Naive thymus-derived CD8-positive, alpha-beta T cell (primary cell): ENCODE measurements around the gene EMILIN1. TPM values are rescaled to one million over a fixed set of nuclear protein-coding genes. Genes with fewer than 3 reads are reported as not detected.

Source experiments
- ATAC-seq, 2 donors: fragments of 150-1000 bp; cut with Tn5 transposase in 1 of 2; sonication (Bioruptor Pico), chemical (Tn5 transposase) in 1 of 2; 1 replicate in 1 of 2; 2 replicates in 1 of 2; pipeline ENCODE4 v1.10.0; 2021; ENCODE audit warnings: mild to moderate bottlenecking in 2 of 2, moderate library complexity in 2 of 2
- POLR2A ChIA-PET: fragments of 350-600 bp; sonication (Branson Sonifier 250); formaldehyde crosslinking; loops from one replicate; lab custom pipeline; 2021; ENCODE audit warnings: antibody characterized with exemption; lab: Charles Lee
- DNase-seq, 10 donors: peaks; one replicate each; pipeline versions ENCODE4 v3.0.0 to v3.0.0-alpha.2; 2020 to 2022
- H3K27ac Mint-ChIP-seq, 10 donors: one replicate each; pipeline ENCODE4 v1.8.0; 2020 to 2022; ENCODE audit warnings: mild to moderate bottlenecking in 10 of 10, mixed read lengths in 10 of 10, moderate library complexity in 4 of 10, inconsistent platforms in 1 of 10
- H3K27me3 Mint-ChIP-seq, 5 donors: one replicate each; pipeline ENCODE4 v1.8.0; 2021 to 2022; ENCODE audit warnings: mixed read lengths in 5 of 5
- H3K36me3 Mint-ChIP-seq, 3 donors: one replicate each; pipeline ENCODE4 v1.8.0; 2020 to 2022; ENCODE audit warnings: mixed read lengths in 3 of 3, mild to moderate bottlenecking in 2 of 3, inconsistent platforms in 1 of 3
- H3K4me1 Mint-ChIP-seq, 4 donors: one replicate each; pipeline ENCODE4 v1.8.0; 2021 to 2022; ENCODE audit warnings: mixed read lengths in 4 of 4
- H3K4me3 Mint-ChIP-seq, 10 donors: one replicate each; pipeline ENCODE4 v1.8.0; 2020 to 2022; ENCODE audit warnings: mild to moderate bottlenecking in 10 of 10, mixed read lengths in 10 of 10, moderate library complexity in 6 of 10, inconsistent platforms in 1 of 10
- H3K9me3 Mint-ChIP-seq, 9 donors: one replicate each; pipeline ENCODE4 v1.8.0; 2020 to 2022; ENCODE audit warnings: mixed read lengths in 9 of 9, mild to moderate bottlenecking in 3 of 9, inconsistent platforms in 1 of 9, moderate library complexity in 1 of 9
- polyA plus RNA-seq, 3 donors: library from polyadenylated mRNA; unstranded; fragments of 300-500 nt; fragmentation: Illumina TruSeq; gene quantifications; one replicate each; pipeline ENCODE4 v1.2.3, GENCODE V29; 2021
- total RNA-seq, 8 experiments: library from RNA in 2 of 8; stranded (reverse) in 2 of 8; gene quantifications; one replicate each; pipeline ENCODE4 v1.2.3 and lab custom pipeline; 2021 to 2026

Gene EMILIN1
- total and polyA plus RNA-seq, 5 experiments from 2014 or later = 0.41 to 1.1 (median 0.90) TPM

- DNase-seq (no peak), ATAC-seq (no peak)
- peaks cover 0 to 2% (median 0%) of the 10 kb centered on the region in 9 donors for H3K9me3 Mint-ChIP-seq
- POLR2A ChIA-PET = interaction anchor here (5.0 kb wide), 1 partner anchor 7 kb away, joined by 55 read pairs; the partner anchor contains the start of gene ABHD1
- H3K4me1 Mint-ChIP-seq = peaks cover 19 to 37% (median 25%) of the 10 kb centered on the region in 4 donors
- no peaks in the 10 kb centered on the region for H3K27me3 Mint-ChIP-seq
- peak overlapping the region in 2 of 10 donors; percentile 52 to 63 for H3K4me3 Mint-ChIP-seq
- peak overlapping the region in 3 of 10 donors; percentile 15 to 65 (median 56) for H3K27ac Mint-ChIP-seq
- peaks cover 0 to 35% (median 1%) of the 10 kb centered on the region in 3 donors for H3K36me3 Mint-ChIP-seq
Observed at GRCh38 chr2:27131429-27131828, 53.0 kb downstream of the EMILIN1 start.

- DNase-seq = no peak
- H3K36me3 Mint-ChIP-seq = peaks cover 0 to 35% (median 1%) of the 10 kb centered on the region in 3 donors
- peaks cover 0 to 2% (median 0%) of the 10 kb centered on the region in 9 donors for H3K9me3 Mint-ChIP-seq
- H3K4me3 Mint-ChIP-seq = peak overlapping the region; percentile 85 to 98 (median 96)
- POLR2A ChIA-PET = interaction anchor here (1.1 to 5.0 kb wide), 8 partner anchors 7 to 246 kb away, joined by 3 to 55 read pairs (median 4); partner anchors contain the start of genes ABHD1, AGBL5, KHK and OST4
- H3K27ac Mint-ChIP-seq = peak overlapping the region; percentile 74 to 97 (median 88)
- H3K4me1 Mint-ChIP-seq = peaks cover 19 to 37% (median 25%) of the 10 kb centered on the region in 4 donors
- no peak for ATAC-seq
- H3K27me3 Mint-ChIP-seq = no peaks in the 10 kb centered on the region
Observed at GRCh38 chr2:27133195-27133875, 54.9 kb downstream of the EMILIN1 start.

DNA sequence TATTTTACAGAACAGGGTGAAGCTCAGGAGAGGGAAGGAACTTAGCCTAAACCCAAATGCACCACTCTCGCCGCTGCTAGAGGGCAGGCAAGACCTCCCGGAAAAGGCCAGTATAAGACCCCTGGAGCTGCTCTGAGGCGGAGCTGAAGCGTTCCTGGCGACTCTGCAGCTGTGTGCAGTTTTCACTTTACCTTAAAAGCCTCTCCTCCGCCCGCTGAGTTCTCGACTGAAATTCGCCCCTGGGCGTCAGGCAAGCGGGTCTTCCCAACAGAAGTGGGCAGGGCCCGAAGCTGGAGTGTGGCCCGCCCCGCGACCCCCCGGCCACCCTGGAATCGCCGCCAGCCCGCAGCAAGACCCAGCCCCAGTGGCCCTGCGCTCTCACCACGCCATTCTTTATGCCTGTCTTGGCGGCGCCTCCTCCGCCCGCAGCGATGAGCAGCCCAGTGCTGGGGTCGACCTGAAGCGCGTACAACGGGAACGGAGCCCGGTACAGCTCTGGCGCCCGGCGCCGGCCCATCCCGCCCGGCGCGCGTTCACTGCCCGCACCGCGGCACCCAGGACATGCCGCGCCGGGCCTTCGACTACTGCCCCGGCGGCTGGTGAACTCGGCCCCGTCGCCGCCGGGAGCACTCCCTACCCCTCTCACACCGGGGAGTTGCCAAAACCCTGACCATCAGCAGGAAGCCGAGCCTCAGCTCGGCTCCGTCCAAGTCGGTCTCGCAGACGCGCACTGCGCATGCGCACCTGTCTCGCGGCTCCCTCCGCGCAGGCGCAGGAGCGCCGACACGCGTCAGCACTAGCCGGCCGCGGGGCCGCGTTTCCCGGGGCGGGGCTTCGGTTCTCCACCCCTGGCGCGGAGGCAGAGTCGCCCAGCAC is 55.7 kb downstream of the EMILIN1 start, which contains the start of gene PREB:
Gene PREB, minus strand, starts transcription at position 732 of the 876 bp plus-strand sequence. Its CDS starts 215 bp downstream, at position 517.
- POLR2A ChIA-PET = interaction anchor here (0.7 to 5.0 kb wide), 12 partner anchors 8 to 1446 kb away, joined by 3 to 55 read pairs (median 4); partner anchors contain the start of genes ABHD1, AGBL5, KHK and OST4
- DNase-seq (peak; percentile 94 to 99 (median 98)), ATAC-seq (peak; percentile 97 to 98)
- peaks cover 0 to 32% (median 1%) of the 10 kb centered on the region in 3 donors for H3K36me3 Mint-ChIP-seq
- no peaks in the 10 kb centered on the region for H3K27me3 Mint-ChIP-seq
- peak within 1 kb of the TSS; percentile 90 to 98 (median 96) for H3K4me3 Mint-ChIP-seq
- H3K9me3 Mint-ChIP-seq = peaks cover 0 to 2% (median 0%) of the 10 kb centered on the region in 9 donors
- peak within 1 kb of the TSS; percentile 85 to 98 (median 97) for H3K27ac Mint-ChIP-seq
- H3K4me1 Mint-ChIP-seq = peaks cover 19 to 37% (median 24%) of the 10 kb centered on the region in 4 donors

GRCh38 chr2:27134781-27135477 is 56.5 kb downstream of the EMILIN1 start:
- Mint-ChIP-seq H3K4me1 (peaks cover 16 to 34% (median 23%) of the 10 kb centered on the region in 4 donors), H3K27me3 (no peaks in the 10 kb centered on the region), H3K9me3 (peaks cover 0 to 2% (median 0%) of the 10 kb centered on the region in 9 donors), H3K4me3 (peak overlapping the region; percentile 90 to 98 (median 96)), H3K27ac (peak overlapping the region; percentile 57 to 98 (median 97)), H3K36me3 (peaks cover 0 to 26% (median 1%) of the 10 kb centered on the region in 3 donors)
- POLR2A ChIA-PET = interaction anchor here (0.6 to 5.0 kb wide), 11 partner anchors 11 to 1445 kb away, joined by 3 to 55 read pairs (median 4); partner anchors contain the start of genes ABHD1, AGBL5, KHK and OST4
- no peak for DNase-seq
- no peak for ATAC-seq

GRCh38 chr2:27135478-27135955 is 57.1 kb downstream of the EMILIN1 start:
- ATAC-seq (no peak), DNase-seq (no peak)
- H3K4me3 Mint-ChIP-seq = peak overlapping the region; percentile 65 to 98 (median 95)
- peaks cover 0 to 2% (median 0%) of the 10 kb centered on the region in 9 donors for H3K9me3 Mint-ChIP-seq
- peaks cover 0 to 21% (median 1%) of the 10 kb centered on the region in 3 donors for H3K36me3 Mint-ChIP-seq
- H3K27ac Mint-ChIP-seq = peak overlapping the region in 9 of 10 donors; percentile 31 to 98 (median 81)
- no peaks in the 10 kb centered on the region for H3K27me3 Mint-ChIP-seq
- H3K4me1 Mint-ChIP-seq = peaks cover 16 to 29% (median 23%) of the 10 kb centered on the region in 4 donors
- POLR2A ChIA-PET = interaction anchor here (0.6 to 5.0 kb wide), 4 partner anchors 12 to 1260 kb away, joined by 3 to 55 read pairs (median 6); partner anchors contain the start of genes ABHD1 and OST4

Other genes with a start within 250 kb of the EMILIN1 start
- gene DPYSL5, start 230.5 kb upstream of the EMILIN1 start, total RNA-seq = not detected
- gene DPYSL5, start 230.5 kb upstream of the EMILIN1 start, polyA plus RNA-seq = not detected
- 1 to 10 TPM; 3.8 to 5.3 TPM for gene MAPRE3, start 108.0 kb upstream of the EMILIN1 start, total RNA-seq
- 1 to 10 TPM; 1.4 to 1.6 (median 1.5) TPM for gene MAPRE3, start 108.0 kb upstream of the EMILIN1 start, polyA plus RNA-seq
- 10 to 100 TPM; 60.0 to 60.9 TPM for gene TMEM214, start 45.6 kb upstream of the EMILIN1 start, total RNA-seq
- gene TMEM214, start 45.6 kb upstream of the EMILIN1 start, polyA plus RNA-seq = 10 to 100 TPM; 19.4 to 25.8 (median 20.8) TPM
- gene AGBL5, start 26.9 kb upstream of the EMILIN1 start, total RNA-seq = 10 to 100 TPM; 13.2 to 15.8 TPM
- 1 to 10 TPM; 7.9 to 9.3 (median 8.2) TPM for gene AGBL5, start 26.9 kb upstream of the EMILIN1 start, polyA plus RNA-seq
- gene OST4, start 7.0 kb upstream of the EMILIN1 start, total RNA-seq = 100 to 1,000 TPM; 246 to 268 TPM
- 100 to 1,000 TPM; 827 to 916 (median 901) TPM for gene OST4, start 7.0 kb upstream of the EMILIN1 start, polyA plus RNA-seq
- 1 to 10 TPM; 6.3 to 7.2 TPM for gene KHK, start 8.2 kb downstream of the EMILIN1 start, total RNA-seq
- 1 to 10 TPM; 6.0 to 8.9 (median 6.1) TPM for gene KHK, start 8.2 kb downstream of the EMILIN1 start, polyA plus RNA-seq
- under 1 TPM; 0.22 to 0.68 TPM for gene CGREF1, start 40.5 kb downstream of the EMILIN1 start, total RNA-seq
- gene CGREF1, start 40.5 kb downstream of the EMILIN1 start, polyA plus RNA-seq = under 1 TPM; 0.38 to 0.69 (median 0.40) TPM
- gene ABHD1, start 45.2 kb downstream of the EMILIN1 start, total RNA-seq = 1 to 10 TPM; 2.1 to 2.7 TPM
- gene ABHD1, start 45.2 kb downstream of the EMILIN1 start, polyA plus RNA-seq = 1 to 10 TPM; 1.3 to 1.7 (median 1.4) TPM
- gene PREB, start 56.0 kb downstream of the EMILIN1 start, total RNA-seq = 10 to 100 TPM; 35.9 to 43.3 TPM
- gene PREB, start 56.0 kb downstream of the EMILIN1 start, polyA plus RNA-seq = 10 to 100 TPM; 40.6 to 58.4 (median 51.1) TPM
- not detected for gene PRR30, start 60.8 kb downstream of the EMILIN1 start, total RNA-seq
- not detected for gene PRR30, start 60.8 kb downstream of the EMILIN1 start, polyA plus RNA-seq
- gene TCF23, start 70.4 kb downstream of the EMILIN1 start, total RNA-seq = not detected
- not detected for gene TCF23, start 70.4 kb downstream of the EMILIN1 start, polyA plus RNA-seq
- gene ATRAID, start 133.4 kb downstream of the EMILIN1 start, total RNA-seq = 100 to 1,000 TPM; 105 TPM
- 100 to 1,000 TPM; 299 to 388 (median 360) TPM for gene ATRAID, start 133.4 kb downstream of the EMILIN1 start, polyA plus RNA-seq
- 10 to 100 TPM; 39.1 to 39.5 TPM for gene SLC5A6, start 133.7 kb downstream of the EMILIN1 start, total RNA-seq
- gene SLC5A6, start 133.7 kb downstream of the EMILIN1 start, polyA plus RNA-seq = 10 to 100 TPM; 14.3 to 17.8 (median 17.2) TPM
- 10 to 100 TPM; 52.8 to 59.7 TPM for gene CAD, start 138.8 kb downstream of the EMILIN1 start, total RNA-seq
- 10 to 100 TPM; 18.0 to 31.9 (median 27.7) TPM for gene CAD, start 138.8 kb downstream of the EMILIN1 start, polyA plus RNA-seq
- not detected for gene SLC30A3, start 184.4 kb downstream of the EMILIN1 start, total RNA-seq
- under 1 TPM in 1 of 3 donors, not detected in 2; 0.13 TPM for gene SLC30A3, start 184.4 kb downstream of the EMILIN1 start, polyA plus RNA-seq
- not detected for gene DNAJC5G, start 196.8 kb downstream of the EMILIN1 start, total RNA-seq
- gene DNAJC5G, start 196.8 kb downstream of the EMILIN1 start, polyA plus RNA-seq = not detected
- under 1 TPM in 1 of 2 experiments, not detected in 1; 0.19 TPM for gene TRIM54, start 203.8 kb downstream of the EMILIN1 start, total RNA-seq
- not detected for gene TRIM54, start 203.8 kb downstream of the EMILIN1 start, polyA plus RNA-seq
- gene UCN, start 229.8 kb downstream of the EMILIN1 start, total RNA-seq = 1 to 10 TPM; 5.9 to 6.9 TPM
- 1 to 10 TPM in 2 of 3 donors, under 1 TPM in 1; 0.54 to 1.3 (median 1.2) TPM for gene UCN, start 229.8 kb downstream of the EMILIN1 start, polyA plus RNA-seq
- gene MPV17, start 244.5 kb downstream of the EMILIN1 start, total RNA-seq = 100 to 1,000 TPM; 109 to 111 TPM
- gene MPV17, start 244.5 kb downstream of the EMILIN1 start, polyA plus RNA-seq = 100 to 1,000 TPM; 110 to 135 (median 124) TPM